ENCODE measurements around the gene TRIM67.

Gene TRIM67

GRCh38 chr1:231233735-231234417, 72.0 kb downstream of the TRIM67 start:
- DNase-seq (ENCODE audit: low read depth in 2 of 2) = no peak

- no peak for DNase-seq (ENCODE audit: low read depth in 2 of 2)
Measured at GRCh38 chr1:231234506-231234905, 72.6 kb downstream of the TRIM67 start.

GRCh38 chr1:231235526-231236207, 73.8 kb downstream of the TRIM67 start:
- no peak for DNase-seq (ENCODE audit: low read depth in 2 of 2)

GRCh38 chr1:231236208-231236591, 74.3 kb downstream of the TRIM67 start:
- DNase-seq (ENCODE audit: low read depth in 2 of 2) = no peak

- DNase-seq (ENCODE audit: low read depth in 2 of 2) = no peak
Measured at GRCh38 chr1:231236938-231237337, 75.1 kb downstream of the TRIM67 start.

- no peak for DNase-seq (ENCODE audit: low read depth in 2 of 2)
Measured at GRCh38 chr1:231238298-231238697, 76.4 kb downstream of the TRIM67 start.

- DNase-seq (ENCODE audit: low read depth in 2 of 2) = no peak
Measured at GRCh38 chr1:231240531-231240882, 78.6 kb downstream of the TRIM67 start.

GRCh38 chr1:231240883-231241735, 79.3 kb downstream of the TRIM67 start, which contains the start of gene GNPAT:
Gene GNPAT, plus strand, starts transcription at chr1:231241212. Its CDS starts 167 bp downstream, at chr1:231241379.
- DNase-seq (ENCODE audit: low read depth in 2 of 2) = peak; percentile 83 to 86

GRCh38 chr1:231241750-231242149, 79.9 kb downstream of the TRIM67 start:
- DNase-seq (ENCODE audit: low read depth in 2 of 2) = no peak

- DNase-seq (ENCODE audit: low read depth in 2 of 2) = no peak
Measured at GRCh38 chr1:231242516-231243198, 80.8 kb downstream of the TRIM67 start.

GRCh38 chr1:231248778-231249177, 86.9 kb downstream of the TRIM67 start:
- no peak for DNase-seq (ENCODE audit: low read depth in 2 of 2)

- no peak for DNase-seq (ENCODE audit: low read depth in 2 of 2)
Measured at GRCh38 chr1:231252336-231252735, 90.5 kb downstream of the TRIM67 start.

GRCh38 chr1:231260351-231260750, 98.5 kb downstream of the TRIM67 start:
- DNase-seq (ENCODE audit: low read depth in 2 of 2) = no peak

GRCh38 chr1:231264642-231265041, 102.8 kb downstream of the TRIM67 start:
- no peak for DNase-seq (ENCODE audit: low read depth in 2 of 2)

GRCh38 chr1:231265379-231265778, 103.5 kb downstream of the TRIM67 start:
- no peak for DNase-seq (ENCODE audit: low read depth in 2 of 2)

- no peak for DNase-seq (ENCODE audit: low read depth in 2 of 2)
Measured at GRCh38 chr1:231266811-231267322, 105.0 kb downstream of the TRIM67 start.

All from stimulated activated CD4-positive, alpha-beta T cell treated with anti-CD3 and anti-CD28 coated beads, Interleukin-4, amount 100 ng/mL, for 48 hours (primary cell).